Measurements from ENCODE around the gene ZC3HAV1L. TPM values are rescaled to one million over a fixed set of nuclear protein-coding genes. Genes with fewer than 3 reads are reported as not detected.
A peak's percentile ranks its signal among the peaks of the same experiment; 100 is the strongest.
"Not testable (repeated sequence)": the region's sequence is repeated elsewhere in the genome, so short reads cannot be mapped to it uniquely, and the experiment has no call there.

Gene ZC3HAV1L
- polyA plus RNA-seq, 1 donor = 16.2 TPM

GRCh38 chr7:139016931-139017511, 18.8 kb downstream of the ZC3HAV1L start:
- DNase-seq = peak; percentile 68

GRCh38 chr7:139011373-139011772, 24.5 kb downstream of the ZC3HAV1L start:
- DNase-seq = no peak

- no peak for DNase-seq
Observed at GRCh38 chr7:139004321-139005090, 31.3 kb downstream of the ZC3HAV1L start.

- DNase-seq = no peak
Observed at GRCh38 chr7:138999414-138999813, 36.4 kb downstream of the ZC3HAV1L start.

GRCh38 chr7:138992052-138992531, 43.8 kb downstream of the ZC3HAV1L start:
- DNase-seq = no peak

GRCh38 chr7:138987686-138988085, 48.2 kb downstream of the ZC3HAV1L start:
- DNase-seq = no peak

GRCh38 chr7:138982204-138982623, 53.6 kb downstream of the ZC3HAV1L start:
- no peak for DNase-seq

GRCh38 chr7:138981332-138982203, 54.3 kb downstream of the ZC3HAV1L start, which contains the start of gene KIAA1549:
Gene KIAA1549 (minus strand): TSS chr7:138981389. CDS start chr7:138981269, 120 bp downstream.
- DNase-seq = peak; percentile 83

GRCh38 chr7:138980563-138981291, 55.1 kb downstream of the ZC3HAV1L start:
- no peak for DNase-seq

- DNase-seq = no peak
Observed at GRCh38 chr7:138979988-138980562, 55.8 kb downstream of the ZC3HAV1L start.

- no peak for DNase-seq
Observed at GRCh38 chr7:138979226-138979979, 56.4 kb downstream of the ZC3HAV1L start.

GRCh38 chr7:138978541-138979184, 57.2 kb downstream of the ZC3HAV1L start:
- DNase-seq = no peak

GRCh38 chr7:138976161-138976560, 59.7 kb downstream of the ZC3HAV1L start:
- not testable (repeated sequence) for DNase-seq

Other genes starting within 250 kb of the ZC3HAV1L start
- gene TMEM213, start 238.0 kb downstream of the ZC3HAV1L start, polyA plus RNA-seq (ENCODE audit: insufficient read length) = 0.13 TPM
- gene ATP6V0A4, start 237.8 kb downstream of the ZC3HAV1L start, polyA plus RNA-seq (ENCODE audit: insufficient read length) = not detected
- 14.1 TPM for gene KIAA1549, start 54.7 kb downstream of the ZC3HAV1L start, polyA plus RNA-seq (ENCODE audit: insufficient read length)
- 10.5 TPM for gene ZC3HAV1, start 73.7 kb upstream of the ZC3HAV1L start, polyA plus RNA-seq (ENCODE audit: insufficient read length)
- gene UBN2, start 195.2 kb upstream of the ZC3HAV1L start, polyA plus RNA-seq (ENCODE audit: insufficient read length) = 11.1 TPM